Measurements from ENCODE around the gene EXOSC7.
A peak's percentile ranks its signal among the peaks of the same experiment; 100 is the strongest.

EXOSC7 gene

GRCh38 chr3:44969154-44969827, 6.8 kb upstream of the EXOSC7 start:
- H3K36me3 ChIP-seq (ENCODE audit: control insufficient read depth, insufficient read depth, low read length) = peaks cover 1% of the 10 kb centered on the region
- H3K4me3 ChIP-seq (replicated peaks; ENCODE audit: low read depth, low read length) = no peak overlapping the region
- TF ChIP-seq CTCF (IDR thresholded peaks at IDR 0.05; ENCODE audit: insufficient read depth, low read length, poor library complexity, severe bottlenecking) = no peak
- H3K27me3 ChIP-seq (replicated peaks; ENCODE audit: control insufficient read depth, insufficient read depth, low read length) = no peaks in the 10 kb centered on the region
- DNase-seq (ENCODE audit: extremely low read depth, insufficient read length) = no peak

- TF ChIP-seq CTCF (IDR thresholded peaks at IDR 0.05; ENCODE audit: insufficient read depth, low read length, poor library complexity, severe bottlenecking) = no peak
- no peak for DNase-seq (ENCODE audit: extremely low read depth, insufficient read length)
- no peaks in the 10 kb centered on the region for H3K27me3 ChIP-seq (replicated peaks; ENCODE audit: control insufficient read depth, insufficient read depth, low read length)
- H3K4me3 ChIP-seq (replicated peaks; ENCODE audit: low read depth, low read length) = no peak overlapping the region
- peaks cover 1% of the 10 kb centered on the region for H3K36me3 ChIP-seq (ENCODE audit: control insufficient read depth, insufficient read depth, low read length)
These were observed 6.2 kb upstream of the EXOSC7 start for GRCh38 chr3:44969828-44970179.

- TF ChIP-seq CTCF (IDR thresholded peaks at IDR 0.05; ENCODE audit: insufficient read depth, low read length, poor library complexity, severe bottlenecking) = no peak
These were observed 5.0 kb upstream of the EXOSC7 start for GRCh38 chr3:44970926-44971490.

GRCh38 chr3:44974416-44974815, 1.6 kb upstream of the EXOSC7 start:
- peaks cover 4% of the 10 kb centered on the region for H3K36me3 ChIP-seq (ENCODE audit: control insufficient read depth, insufficient read depth, low read length)
- no peaks in the 10 kb centered on the region for H3K27me3 ChIP-seq (replicated peaks; ENCODE audit: control insufficient read depth, insufficient read depth, low read length)
- peak overlapping the region; percentile 95 for H3K4me3 ChIP-seq (replicated peaks; ENCODE audit: low read depth, low read length)
- DNase-seq (ENCODE audit: extremely low read depth, insufficient read length) = no peak
- TF ChIP-seq CTCF (IDR thresholded peaks at IDR 0.05; ENCODE audit: insufficient read depth, low read length, poor library complexity, severe bottlenecking) = no peak

More at GRCh38 chr3:44970926-44971490, 5.0 kb upstream of the EXOSC7 start:
- peaks cover 1% of the 10 kb centered on the region for H3K36me3 ChIP-seq (ENCODE audit: control insufficient read depth, insufficient read depth, low read length)
- H3K4me3 ChIP-seq (replicated peaks; ENCODE audit: low read depth, low read length) = no peak overlapping the region
- no peaks in the 10 kb centered on the region for H3K27me3 ChIP-seq (replicated peaks; ENCODE audit: control insufficient read depth, insufficient read depth, low read length)
- no peak for DNase-seq (ENCODE audit: extremely low read depth, insufficient read length)

- no peaks in the 10 kb centered on the region for H3K27me3 ChIP-seq (replicated peaks; ENCODE audit: control insufficient read depth, insufficient read depth, low read length)
- no peak for DNase-seq (ENCODE audit: extremely low read depth, insufficient read length)
- H3K4me3 ChIP-seq (replicated peaks; ENCODE audit: low read depth, low read length) = no peak overlapping the region
- no peak for TF ChIP-seq CTCF (IDR thresholded peaks at IDR 0.05; ENCODE audit: insufficient read depth, low read length, poor library complexity, severe bottlenecking)
- peaks cover 4% of the 10 kb centered on the region for H3K36me3 ChIP-seq (ENCODE audit: control insufficient read depth, insufficient read depth, low read length)
These were observed 5.2 kb downstream of the EXOSC7 start for GRCh38 chr3:44981220-44981619.

Data from GM06990 (cell line).